HG03457 (cell line): ENCODE results near the gene NATD1.
"Not testable (repeated sequence)": the region's sequence is repeated elsewhere in the genome, so short reads cannot be mapped to it uniquely, and the experiment has no call there.

Source experiments
- ATAC-seq: cut with Tn5 transposase; IDR thresholded peaks from one replicate; pipeline ENCODE4 v1.9.1; 2021; ENCODE audit warnings: moderate number of reproducible peaks; ENCODE audit not compliant: unreplicated experiment

The NATD1 gene

GRCh38 chr17:21196126-21196525 lies 57.1 kb downstream of the NATD1 start:
- no peak for ATAC-seq

GRCh38 chr17:21194703-21195102 lies 58.5 kb downstream of the NATD1 start:
- ATAC-seq = no peak

GRCh38 chr17:21194226-21194625 lies 59.0 kb downstream of the NATD1 start:
- no peak for ATAC-seq

GRCh38 chr17:21193031-21193430 lies 60.2 kb downstream of the NATD1 start:
- no peak for ATAC-seq

- not testable (repeated sequence) for ATAC-seq
These were observed 60.8 kb downstream of the NATD1 start for GRCh38 chr17:21192414-21192813.

GRCh38 chr17:21191698-21192097 lies 61.5 kb downstream of the NATD1 start:
- ATAC-seq = no peak

GRCh38 chr17:21190078-21190477 lies 63.1 kb downstream of the NATD1 start:
- no peak for ATAC-seq

GRCh38 chr17:21189361-21189760 lies 63.8 kb downstream of the NATD1 start:
- no peak for ATAC-seq
